Body of pancreas (tissue), 4 donors: Measurements from ENCODE around the gene CAMK4.

Experiments
- POLR2A ChIP-seq, 3 donors: fragments of 450-650 bp; IDR thresholded peaks; one replicate each; pipeline ENCODE4 v1.6.1; 2016; ENCODE audit warnings: antibody characterized with exemption in 3 of 3, mild to moderate bottlenecking in 2 of 3
- TF ChIP-seq, protein P1 (sequence below), 7 experiments: fragments of 450-650 bp in 4 of 7; fragments of 200-600 bp in 3 of 7; sonication (generic) in 3 of 7; IDR thresholded peaks; one replicate each; pipeline ENCODE4 v1.5.1; 2016 to 2019; ENCODE audit warnings: antibody characterized with exemption in 7 of 7

DNA sequence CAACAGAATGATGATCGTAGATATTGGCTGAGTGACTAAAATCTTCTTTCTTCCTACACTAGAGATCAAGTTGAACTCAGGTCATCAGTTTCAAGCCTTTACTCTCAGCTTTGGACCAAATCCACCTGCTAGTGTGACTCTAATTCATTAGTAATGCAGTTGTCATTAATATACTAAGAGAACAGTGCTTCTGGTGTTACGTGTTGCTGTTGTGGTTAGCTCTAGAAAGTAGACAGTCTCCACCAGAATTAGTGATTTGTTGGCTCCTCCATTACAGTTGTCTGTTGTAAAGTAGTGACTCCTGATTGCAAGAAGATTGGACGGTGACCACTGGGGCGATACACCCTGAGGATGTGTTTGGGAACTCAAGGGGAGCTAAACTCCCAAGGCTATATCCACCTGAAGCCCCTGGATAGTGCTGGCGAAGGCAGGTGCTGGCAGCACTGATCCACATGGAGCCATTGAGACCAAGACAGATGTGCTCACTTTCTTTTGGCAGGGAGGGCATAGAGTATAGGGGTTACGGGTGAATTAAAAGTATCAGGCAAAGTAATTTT is 3.1 kb downstream of the CAMK4 start:
- TF ChIP-seq, protein P1, sequence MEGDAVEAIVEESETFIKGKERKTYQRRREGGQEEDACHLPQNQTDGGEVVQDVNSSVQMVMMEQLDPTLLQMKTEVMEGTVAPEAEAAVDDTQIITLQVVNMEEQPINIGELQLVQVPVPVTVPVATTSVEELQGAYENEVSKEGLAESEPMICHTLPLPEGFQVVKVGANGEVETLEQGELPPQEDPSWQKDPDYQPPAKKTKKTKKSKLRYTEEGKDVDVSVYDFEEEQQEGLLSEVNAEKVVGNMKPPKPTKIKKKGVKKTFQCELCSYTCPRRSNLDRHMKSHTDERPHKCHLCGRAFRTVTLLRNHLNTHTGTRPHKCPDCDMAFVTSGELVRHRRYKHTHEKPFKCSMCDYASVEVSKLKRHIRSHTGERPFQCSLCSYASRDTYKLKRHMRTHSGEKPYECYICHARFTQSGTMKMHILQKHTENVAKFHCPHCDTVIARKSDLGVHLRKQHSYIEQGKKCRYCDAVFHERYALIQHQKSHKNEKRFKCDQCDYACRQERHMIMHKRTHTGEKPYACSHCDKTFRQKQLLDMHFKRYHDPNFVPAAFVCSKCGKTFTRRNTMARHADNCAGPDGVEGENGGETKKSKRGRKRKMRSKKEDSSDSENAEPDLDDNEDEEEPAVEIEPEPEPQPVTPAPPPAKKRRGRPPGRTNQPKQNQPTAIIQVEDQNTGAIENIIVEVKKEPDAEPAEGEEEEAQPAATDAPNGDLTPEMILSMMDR (IDR thresholded peaks at IDR 0.05) = no peak
- TF ChIP-seq POLR2A (IDR thresholded peaks at IDR 0.05) = no peak
